Osteocyte (in vitro differentiated cells): ENCODE measurements around the gene DOK6. TPM values are rescaled to one million over a fixed set of nuclear protein-coding genes. Genes with fewer than 3 reads are reported as not detected.

Source experiments
- DNase-seq: peaks from one replicate; pipeline ENCODE4 v3.0.0; 2021; ENCODE audit warnings: mixed read lengths; ENCODE audit not compliant: unreplicated experiment; ENCODE audit errors: extremely low spot score
- H3K27ac Mint-ChIP-seq: one replicate; pipeline ENCODE4 v1.8.0; 2021; ENCODE audit warnings: mild to moderate bottlenecking, mixed read lengths; ENCODE audit not compliant: unreplicated experiment
- H3K27me3 Mint-ChIP-seq: one replicate; pipeline ENCODE4 v1.8.0; 2021; ENCODE audit warnings: mixed read lengths; ENCODE audit not compliant: unreplicated experiment
- H3K36me3 Mint-ChIP-seq: one replicate; pipeline ENCODE4 v1.8.0; 2021; ENCODE audit warnings: mixed read lengths; ENCODE audit not compliant: unreplicated experiment
- H3K4me1 Mint-ChIP-seq: one replicate; pipeline ENCODE4 v1.8.0; 2021; ENCODE audit warnings: mixed read lengths; ENCODE audit not compliant: unreplicated experiment
- H3K4me3 Mint-ChIP-seq: one replicate; pipeline ENCODE4 v1.8.0; 2021; ENCODE audit warnings: mild to moderate bottlenecking, moderate library complexity, mixed read lengths; ENCODE audit not compliant: unreplicated experiment
- H3K9me3 Mint-ChIP-seq: one replicate; pipeline ENCODE4 v1.8.0; 2021; ENCODE audit warnings: mixed read lengths; ENCODE audit not compliant: unreplicated experiment
- total RNA-seq: library from RNA; stranded (reverse); gene quantifications from 2 replicates; pipeline ENCODE4 v1.2.1, GENCODE V29; 2021
- TF ChIP-seq, protein P1 (sequence below): fragments of 200-600 bp; sonication (generic); IDR thresholded peaks from 2 replicates; pipeline ENCODE4 v1.5.0; 2021; ENCODE audit warnings: antibody characterized with exemption, mild to moderate bottlenecking, moderate library complexity

The DOK6 gene
- total RNA-seq, 1 donor from 2014 or later = 4.6 TPM

DNA sequence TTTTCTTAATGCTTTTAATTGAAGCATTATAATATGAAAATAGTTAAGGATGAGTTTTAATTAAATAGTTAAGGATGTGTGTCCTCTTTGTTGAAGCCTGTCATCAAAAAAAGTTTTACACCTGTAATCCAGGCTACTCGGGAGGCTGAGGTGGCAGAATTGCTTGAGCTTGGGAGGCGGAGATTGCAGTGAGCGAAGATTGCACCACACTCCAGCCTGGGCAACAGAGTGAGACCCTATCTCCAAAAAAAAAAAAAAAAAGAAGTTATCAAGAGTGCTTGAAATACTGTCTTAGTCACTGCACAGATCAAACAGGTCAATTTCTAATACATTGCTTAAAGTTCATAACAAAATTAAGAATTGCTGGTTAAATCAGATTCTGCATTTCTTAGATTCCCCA, 353.4 kb downstream of the DOK6 start:
- TF ChIP-seq, protein P1, sequence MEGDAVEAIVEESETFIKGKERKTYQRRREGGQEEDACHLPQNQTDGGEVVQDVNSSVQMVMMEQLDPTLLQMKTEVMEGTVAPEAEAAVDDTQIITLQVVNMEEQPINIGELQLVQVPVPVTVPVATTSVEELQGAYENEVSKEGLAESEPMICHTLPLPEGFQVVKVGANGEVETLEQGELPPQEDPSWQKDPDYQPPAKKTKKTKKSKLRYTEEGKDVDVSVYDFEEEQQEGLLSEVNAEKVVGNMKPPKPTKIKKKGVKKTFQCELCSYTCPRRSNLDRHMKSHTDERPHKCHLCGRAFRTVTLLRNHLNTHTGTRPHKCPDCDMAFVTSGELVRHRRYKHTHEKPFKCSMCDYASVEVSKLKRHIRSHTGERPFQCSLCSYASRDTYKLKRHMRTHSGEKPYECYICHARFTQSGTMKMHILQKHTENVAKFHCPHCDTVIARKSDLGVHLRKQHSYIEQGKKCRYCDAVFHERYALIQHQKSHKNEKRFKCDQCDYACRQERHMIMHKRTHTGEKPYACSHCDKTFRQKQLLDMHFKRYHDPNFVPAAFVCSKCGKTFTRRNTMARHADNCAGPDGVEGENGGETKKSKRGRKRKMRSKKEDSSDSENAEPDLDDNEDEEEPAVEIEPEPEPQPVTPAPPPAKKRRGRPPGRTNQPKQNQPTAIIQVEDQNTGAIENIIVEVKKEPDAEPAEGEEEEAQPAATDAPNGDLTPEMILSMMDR = no peak
- no peak overlapping the region for H3K27ac Mint-ChIP-seq
- peaks cover 14% of the 10 kb centered on the region for H3K4me1 Mint-ChIP-seq
- no peak for DNase-seq
- H3K4me3 Mint-ChIP-seq = no peak overlapping the region
- H3K9me3 Mint-ChIP-seq = peaks cover 5% of the 10 kb centered on the region
- H3K27me3 Mint-ChIP-seq = peaks cover 6% of the 10 kb centered on the region
- H3K36me3 Mint-ChIP-seq = peaks cover 2% of the 10 kb centered on the region

- H3K4me1 Mint-ChIP-seq = peaks cover 14% of the 10 kb centered on the region
- TF ChIP-seq, protein P1 = no peak
- H3K4me3 Mint-ChIP-seq = no peak overlapping the region
Measured at GRCh38 chr18:69755041-69755440, 354.4 kb downstream of the DOK6 start.

GRCh38 chr18:69755856-69756496, 355.3 kb downstream of the DOK6 start:
- no peak overlapping the region for H3K27ac Mint-ChIP-seq
- H3K27me3 Mint-ChIP-seq = peaks cover 6% of the 10 kb centered on the region
- DNase-seq = no peak
- H3K9me3 Mint-ChIP-seq = no peaks in the 10 kb centered on the region
- H3K36me3 Mint-ChIP-seq = no peaks in the 10 kb centered on the region
- TF ChIP-seq, protein P1 = no peak
- peaks cover 14% of the 10 kb centered on the region for H3K4me1 Mint-ChIP-seq
- no peak overlapping the region for H3K4me3 Mint-ChIP-seq

More at GRCh38 chr18:69755041-69755440, 354.4 kb downstream of the DOK6 start:
- Mint-ChIP-seq H3K27me3 (peaks cover 6% of the 10 kb centered on the region), H3K27ac (no peak overlapping the region), H3K36me3 (peaks cover 1% of the 10 kb centered on the region), H3K9me3 (peaks cover 4% of the 10 kb centered on the region)
- no peak for DNase-seq

DNA sequence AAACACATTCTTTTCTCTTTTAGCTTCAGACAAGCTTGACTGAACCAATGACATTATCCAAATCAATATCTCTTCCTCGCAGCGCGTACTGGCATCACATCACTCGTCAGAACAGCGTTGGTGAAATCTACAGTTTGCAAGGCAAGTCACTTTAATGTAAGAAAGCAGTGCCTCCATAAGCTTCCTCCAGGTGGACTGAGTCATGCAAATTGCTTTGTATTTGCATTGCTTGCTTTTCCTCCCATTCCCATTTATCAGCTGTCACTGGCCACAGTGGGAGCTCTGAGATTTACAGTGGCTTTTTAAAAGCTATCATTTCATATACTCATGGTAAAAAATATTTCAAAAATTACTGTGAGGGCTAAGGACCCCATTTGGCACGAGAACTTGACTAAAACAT, 357.0 kb downstream of the DOK6 start:
- TF ChIP-seq, protein P1 = no peak
- Mint-ChIP-seq H3K9me3 (no peaks in the 10 kb centered on the region), H3K27ac (no peak overlapping the region), H3K36me3 (no peaks in the 10 kb centered on the region), H3K4me1 (peaks cover 14% of the 10 kb centered on the region), H3K27me3 (peaks cover 5% of the 10 kb centered on the region), H3K4me3 (no peak overlapping the region)
- DNase-seq = no peak

GRCh38 chr18:69758458-69758857, 357.8 kb downstream of the DOK6 start:
- DNase-seq = no peak

More at GRCh38 chr18:69758458-69758857, 357.8 kb downstream of the DOK6 start:
- Mint-ChIP-seq H3K4me3 (no peak overlapping the region), H3K9me3 (no peaks in the 10 kb centered on the region), H3K27me3 (peaks cover 2% of the 10 kb centered on the region), H3K27ac (no peak overlapping the region), H3K36me3 (no peaks in the 10 kb centered on the region), H3K4me1 (peaks cover 12% of the 10 kb centered on the region)
- TF ChIP-seq, protein P1 = no peak
